Airway epithelial cell (primary cell): ENCODE results near the gene SLC8A1. TPM values are rescaled to one million over a fixed set of nuclear protein-coding genes. Genes with fewer than 3 reads are reported as not detected.

Experiments
- total RNA-seq: library from RNA; depleted of rRNA; stranded (reverse); fragments of >200 nt; gene quantifications from 2 replicates; pipeline ENCODE4 v1.2.3, GENCODE V29; 2015

The SLC8A1 gene
- total RNA-seq: 1.1 TPM in 2 replicates

DNA sequence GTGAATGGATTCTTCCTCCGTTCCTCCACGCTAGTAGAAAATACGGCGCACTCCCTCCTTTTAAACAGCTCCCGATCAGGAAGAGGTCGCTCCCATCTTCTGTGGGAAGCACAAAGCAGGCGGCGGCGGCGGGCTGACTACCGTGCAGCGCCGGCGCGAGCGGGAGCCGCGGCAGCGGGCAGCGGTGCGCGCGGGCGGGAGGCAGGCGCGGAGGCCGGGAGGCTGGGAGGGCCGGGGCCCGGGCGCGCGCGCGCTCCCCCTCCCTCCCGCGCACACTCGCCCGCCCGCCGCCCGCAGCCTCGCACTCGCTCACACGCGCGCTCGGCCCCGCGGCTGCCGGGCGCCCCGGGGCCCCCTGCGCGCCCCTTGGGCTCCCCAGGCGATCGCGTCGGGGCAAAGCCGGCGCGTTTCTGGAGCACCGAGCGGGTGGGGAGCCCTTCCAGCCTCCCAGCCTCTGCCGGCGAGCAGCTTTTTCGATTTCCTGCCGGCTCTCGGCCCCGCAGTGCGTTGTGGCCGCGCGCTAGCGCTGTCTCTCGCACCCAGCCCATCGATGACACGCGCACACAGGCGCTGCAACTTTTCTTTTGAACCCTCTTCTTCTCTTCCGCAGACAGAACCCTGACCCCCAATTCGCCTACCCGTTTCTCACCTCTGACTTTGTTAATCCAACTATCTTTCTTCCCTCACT, at the start of gene SLC8A1:
Gene SLC8A1 (minus strand): TSS at position 173 of the 688 bp plus-strand sequence.

